K562 (cell line): ENCODE data around the gene FLAD1. TPM values are rescaled to one million over a fixed set of nuclear protein-coding genes. Genes with fewer than 3 reads are reported as not detected.

ENCODE experiments used
- CBFB ChIP-seq: sonication (generic); formaldehyde crosslinking; IDR thresholded peaks from 2 replicates; pipeline ENCODE4 v1.4.0; 2020; ENCODE audit warnings: mild to moderate bottlenecking, missing genetic modification reagents
- DIDO1 ChIP-seq: fragments of 450-650 bp; IDR thresholded peaks from 2 replicates; pipeline ENCODE4 v1.6.1; 2016; ENCODE audit warnings: low read depth, missing biosample characterization, missing genetic modification characterization
- E2F5 ChIP-seq: sonication (generic); formaldehyde crosslinking; IDR thresholded peaks from 2 replicates; pipeline ENCODE4 v1.8.0; 2022; ENCODE audit warnings: mild to moderate bottlenecking, missing genetic modification reagents
- FOXP1 ChIP-seq: sonication (generic); formaldehyde crosslinking; IDR thresholded peaks from 2 replicates; pipeline ENCODE4 v1.8.0; 2022; ENCODE audit warnings: mild to moderate bottlenecking, missing genetic modification reagents
- GABPB2 ChIP-seq: fragments of 250-450 bp; sonication (Bioruptor Pico); conservative IDR thresholded peaks from 2 replicates; pipeline ENCODE4 v1.5.1; 2021; ENCODE audit warnings: mild to moderate bottlenecking
- HMBOX1 ChIP-seq: sonication (generic); IDR thresholded peaks from 2 replicates; pipeline ENCODE4 v1.6.1; 2016
- LCOR ChIP-seq: sonication (generic); formaldehyde crosslinking; IDR thresholded peaks from 2 replicates; pipeline ENCODE4 v1.8.0; 2022; ENCODE audit warnings: mild to moderate bottlenecking, missing genetic modification reagents
- MIER1 ChIP-seq: fragments of 450-650 bp; IDR thresholded peaks from 2 replicates; pipeline ENCODE4 v1.6.1; 2016; ENCODE audit warnings: antibody characterized with exemption, mild to moderate bottlenecking, low read depth
- PML ChIP-seq: IDR thresholded peaks from 2 replicates; pipeline ENCODE4 v1.6.1; 2012; ENCODE audit warnings: low read length, inconsistent platforms
- SIN3A ChIP-seq, 2 experiments: fragments of 150-350 bp in 1 of 2; IDR thresholded peaks; 2 replicates each; pipeline ENCODE4 v1.6.1; 2011 to 2016; ENCODE audit warnings: borderline replicate concordance in 2 of 2, low read depth in 2 of 2, low read length in 2 of 2, mild to moderate bottlenecking in 2 of 2, moderate library complexity in 2 of 2; ENCODE audit not compliant: control insufficient read depth in 1 of 2
- SMC3 ChIP-seq: conservative IDR thresholded peaks from 2 replicates; pipeline ENCODE4 v1.6.1; 2011; ENCODE audit warnings: low read depth, low read length, improper control_type of control experiment; ENCODE audit not compliant: insufficient read depth
- TBL1XR1 ChIP-seq, 2 experiments: IDR thresholded peaks; 2 replicates each; pipeline ENCODE4 v1.6.1; 2012; ENCODE audit warnings: improper control_type of control experiment in 2 of 2, low read length in 2 of 2, mild to moderate bottlenecking in 1 of 2
- ZBTB7A ChIP-seq: IDR thresholded peaks from 2 replicates; pipeline ENCODE4 v1.6.1; 2011; ENCODE audit warnings: low read depth, mild to moderate bottlenecking, low read length, moderate library complexity, borderline replicate concordance; ENCODE audit not compliant: control insufficient read depth
- ZNF277 ChIP-seq: fragments of 250-450 bp; sonication (Bioruptor Pico); IDR thresholded peaks from 2 replicates; pipeline ENCODE4 v1.8.0; 2022; ENCODE audit warnings: inconsistent platforms, mild to moderate bottlenecking, moderate library complexity, borderline replicate concordance
- ZZZ3 ChIP-seq: fragments of 450-650 bp; IDR thresholded peaks from 2 replicates; pipeline ENCODE4 v1.6.1; 2016; ENCODE audit warnings: antibody characterized with exemption, mild to moderate bottlenecking, moderate library complexity
- polyA plus RNA-seq, 8 experiments: library from polyadenylated mRNA; depleted of rRNA in 4 of 8; stranded (reverse) in 5 of 8; unstranded in 3 of 8; fragments of >200 nt; fragmentation: Nextera tagmentation in 2 of 8; fragmentation: Illumina TruSeq in 1 of 8; extraction: Ambion mirVana in 2 of 8; extraction: Trizol in 1 of 8; gene quantifications; 2 replicates each; pipeline versions ENCODE4 v1.2.1 to v1.2.3, GENCODE V29; 2011 to 2014; ENCODE audit warnings: inconsistent platforms in 1 of 8, missing spikeins in 1 of 8
- total RNA-seq, 7 experiments: library from RNA; depleted of rRNA in 6 of 7; stranded (reverse); fragments of >200 nt in 6 of 7; fragmentation: Illumina TruSeq in 2 of 7; extraction: Trizol in 2 of 7; gene quantifications; 2 replicates each; pipeline versions ENCODE4 v1.2.1 to v1.2.3, GENCODE V29; 2011 to 2021; ENCODE audit warnings: low replicate concordance in 1 of 7
- TF ChIP-seq, protein P1 (sequence below): fragments of 250-450 bp; sonication (Bioruptor Pico); IDR thresholded peaks from 2 replicates; pipeline ENCODE4 v1.5.0; 2020; ENCODE audit warnings: mild to moderate bottlenecking, borderline replicate concordance

Gene FLAD1
- total and polyA plus RNA-seq, 9 of the 15 experiments (the other 6 are each of a cell fraction or from before 2014, with no cell fraction given) = 24.9 to 85.8 (median 67.0) TPM

GRCh38 chr1:154974808-154975408 is 8.2 kb upstream of the FLAD1 start (continued):
- TF ChIP-seq SIN3A (IDR thresholded peaks at IDR 0.05; ENCODE audit: borderline replicate concordance in 2 of 2, control insufficient read depth in 1 of 2, low read depth in 2 of 2, low read length in 2 of 2) (no peak), DIDO1 (no peak; the same call in 1 of the 2 replicates), ZBTB7A (peak; percentile 90; the same call in 1 of the 2 replicates), LCOR (CRISPR knock-in tag) (peak; percentile 83), MIER1 (no peak), ZNF277 (CRISPR knock-in tag) (no peak), CBFB (CRISPR knock-in tag) (no peak), TBL1XR1 (IDR thresholded peaks at IDR 0.05; ENCODE audit: low read length in 2 of 2) (no peak), HMBOX1 (no peak; the same call in 1 of the 2 replicates), FOXP1 (CRISPR knock-in tag) (0 out of 2 replicates have a peak, but pooled peaks have one; percentile 7), SMC3 (no peak), GABPB2 (CRISPR knock-in tag) (no peak), E2F5 (CRISPR knock-in tag) (no peak), ZZZ3 (no peak), PML (peak; percentile 76)
- TF ChIP-seq, protein P1, sequence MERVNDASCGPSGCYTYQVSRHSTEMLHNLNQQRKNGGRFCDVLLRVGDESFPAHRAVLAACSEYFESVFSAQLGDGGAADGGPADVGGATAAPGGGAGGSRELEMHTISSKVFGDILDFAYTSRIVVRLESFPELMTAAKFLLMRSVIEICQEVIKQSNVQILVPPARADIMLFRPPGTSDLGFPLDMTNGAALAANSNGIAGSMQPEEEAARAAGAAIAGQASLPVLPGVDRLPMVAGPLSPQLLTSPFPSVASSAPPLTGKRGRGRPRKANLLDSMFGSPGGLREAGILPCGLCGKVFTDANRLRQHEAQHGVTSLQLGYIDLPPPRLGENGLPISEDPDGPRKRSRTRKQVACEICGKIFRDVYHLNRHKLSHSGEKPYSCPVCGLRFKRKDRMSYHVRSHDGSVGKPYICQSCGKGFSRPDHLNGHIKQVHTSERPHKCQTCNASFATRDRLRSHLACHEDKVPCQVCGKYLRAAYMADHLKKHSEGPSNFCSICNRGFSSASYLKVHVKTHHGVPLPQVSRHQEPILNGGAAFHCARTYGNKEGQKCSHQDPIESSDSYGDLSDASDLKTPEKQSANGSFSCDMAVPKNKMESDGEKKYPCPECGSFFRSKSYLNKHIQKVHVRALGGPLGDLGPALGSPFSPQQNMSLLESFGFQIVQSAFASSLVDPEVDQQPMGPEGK (CRISPR knock-in tag) = no peak
